Inferior parietal cortex (tissue), 1 donor: Measurements from ENCODE around the gene ARMC5.
A peak's percentile ranks its signal among the peaks of the same experiment; 100 is the strongest.
"Not testable (repeated sequence)": the region's sequence is repeated elsewhere in the genome, so short reads cannot be mapped to it uniquely, and the experiment has no call there.

ENCODE experiments used
- DNase-seq: peaks from one replicate; pipeline ENCODE4 v3.0.0-alpha.2; 2016; ENCODE audit errors: extremely low spot score

Gene ARMC5, protein sequence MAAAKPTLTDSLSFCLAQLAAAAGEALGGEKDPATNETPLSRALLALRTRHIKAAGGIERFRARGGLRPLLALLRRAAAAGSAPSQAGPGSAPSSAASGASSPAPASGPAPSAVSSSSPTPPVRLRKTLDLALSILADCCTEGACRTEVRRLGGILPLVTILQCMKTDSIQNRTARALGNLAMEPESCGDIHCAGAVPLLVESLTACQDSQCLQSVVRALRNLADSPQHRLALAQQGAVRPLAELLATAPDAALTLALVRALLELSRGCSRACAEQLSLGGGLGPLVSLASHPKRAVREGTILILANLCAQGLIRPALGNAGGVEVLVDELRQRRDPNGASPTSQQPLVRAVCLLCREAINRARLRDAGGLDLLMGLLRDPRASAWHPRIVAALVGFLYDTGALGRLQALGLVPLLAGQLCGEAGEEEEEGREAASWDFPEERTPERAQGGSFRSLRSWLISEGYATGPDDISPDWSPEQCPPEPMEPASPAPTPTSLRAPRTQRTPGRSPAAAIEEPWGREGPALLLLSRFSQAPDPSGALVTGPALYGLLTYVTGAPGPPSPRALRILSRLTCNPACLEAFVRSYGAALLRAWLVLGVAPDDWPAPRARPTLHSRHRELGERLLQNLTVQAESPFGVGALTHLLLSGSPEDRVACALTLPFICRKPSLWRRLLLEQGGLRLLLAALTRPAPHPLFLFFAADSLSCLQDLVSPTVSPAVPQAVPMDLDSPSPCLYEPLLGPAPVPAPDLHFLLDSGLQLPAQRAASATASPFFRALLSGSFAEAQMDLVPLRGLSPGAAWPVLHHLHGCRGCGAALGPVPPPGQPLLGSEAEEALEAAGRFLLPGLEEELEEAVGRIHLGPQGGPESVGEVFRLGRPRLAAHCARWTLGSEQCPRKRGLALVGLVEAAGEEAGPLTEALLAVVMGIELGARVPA

DNA sequence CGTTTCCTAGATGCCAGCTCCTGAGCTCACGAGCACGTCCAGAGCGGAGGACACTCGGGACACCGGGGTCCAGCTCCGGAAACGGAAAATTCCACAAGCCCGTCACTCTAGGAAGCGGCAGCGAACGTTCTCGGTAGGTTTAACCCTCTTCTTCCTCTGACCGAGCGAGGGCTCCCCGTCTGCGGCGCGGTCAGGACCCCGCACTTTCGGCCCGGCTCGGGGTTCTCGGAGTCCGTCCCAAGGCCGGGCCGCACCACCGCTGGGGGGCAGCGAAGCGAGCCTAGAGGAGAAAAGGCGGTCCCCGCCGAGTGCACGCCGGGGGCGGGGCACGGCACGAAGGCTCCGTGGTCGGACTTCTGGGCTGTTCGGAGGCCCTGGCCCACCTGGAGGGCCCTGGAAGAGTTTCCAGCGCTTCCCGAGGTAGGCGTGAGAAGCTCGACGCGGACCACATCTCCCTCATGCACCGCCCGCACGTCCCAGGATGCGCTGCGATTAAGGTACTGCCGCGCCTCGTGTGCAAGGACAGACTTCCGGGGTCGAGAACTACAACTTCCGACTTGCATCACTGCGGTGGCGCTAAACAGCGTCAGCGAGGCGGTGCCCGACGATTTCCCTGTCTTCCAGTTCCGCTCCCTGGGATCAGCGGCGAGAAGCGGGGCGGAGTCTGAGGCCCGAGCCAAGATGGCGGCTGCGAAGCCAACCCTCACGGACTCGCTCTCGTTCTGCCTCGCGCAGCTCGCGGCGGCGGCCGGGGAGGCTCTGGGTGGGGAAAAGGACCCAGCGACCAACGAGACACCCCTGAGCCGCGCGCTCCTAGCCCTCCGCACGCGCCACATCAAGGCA lies at the start of gene ARMC5:
Gene ARMC5, plus strand, starts transcription at position 658 of the 843 bp plus-strand sequence. Its CDS starts 24 bp downstream, at position 682.
- DNase-seq = peak; percentile 98

DNA sequence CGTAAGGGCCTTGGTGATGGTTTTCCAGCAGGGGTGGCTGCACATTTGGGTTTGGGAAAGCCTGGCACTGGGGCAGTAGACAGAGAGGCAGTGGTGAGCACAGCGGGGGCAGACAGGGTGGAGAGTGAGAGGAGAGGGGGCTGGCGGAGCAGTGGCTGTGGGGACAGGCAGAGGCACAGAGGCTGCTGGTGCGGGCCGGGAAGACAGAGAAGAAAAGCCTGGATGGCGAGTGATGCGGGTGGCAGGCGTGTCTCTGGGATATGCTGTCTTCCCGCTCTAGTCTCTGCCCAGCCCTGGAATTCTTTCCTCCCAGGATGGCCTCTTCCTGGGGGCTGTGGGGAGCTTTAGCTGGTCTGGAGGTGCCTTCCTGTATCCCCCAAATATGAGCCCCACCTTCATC lies 49.2 kb upstream of the ARMC5 start:
- DNase-seq = no peak

DNA sequence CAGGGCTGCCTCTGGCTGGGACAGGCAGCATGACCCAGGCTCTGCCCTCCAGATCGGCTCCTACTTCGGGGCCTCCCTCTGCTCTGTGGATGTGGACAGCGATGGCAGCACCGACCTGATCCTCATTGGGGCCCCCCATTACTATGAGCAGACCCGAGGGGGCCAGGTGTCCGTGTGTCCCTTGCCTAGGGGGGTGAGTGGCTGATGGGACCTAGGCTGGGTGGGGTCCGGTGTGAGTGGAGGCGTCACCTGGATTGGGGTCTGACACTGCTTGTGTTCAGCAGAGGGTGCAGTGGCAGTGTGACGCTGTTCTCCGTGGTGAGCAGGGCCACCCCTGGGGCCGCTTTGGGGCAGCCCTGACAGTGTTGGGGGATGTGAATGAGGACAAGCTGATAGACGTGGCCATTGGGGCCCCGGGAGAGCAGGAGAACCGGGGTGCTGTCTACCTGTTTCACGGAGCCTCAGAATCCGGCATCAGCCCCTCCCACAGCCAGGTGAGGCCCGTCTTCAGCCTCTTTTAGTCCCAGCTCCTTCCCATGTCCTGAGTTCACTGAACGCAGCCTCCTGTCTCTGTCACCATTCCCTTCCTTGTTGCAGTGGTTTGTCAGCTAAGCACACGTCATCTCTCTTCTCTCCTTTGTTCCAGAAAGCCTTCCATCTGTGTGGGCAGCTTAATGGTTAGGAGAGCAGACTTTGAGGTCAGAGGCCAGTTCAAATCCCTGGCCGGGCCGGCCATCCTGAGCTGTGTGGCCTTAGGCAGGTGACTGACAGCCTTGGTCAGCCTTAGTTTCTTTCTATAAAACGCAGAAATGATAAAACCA lies 48.1 kb upstream of the ARMC5 start:
- no peak for DNase-seq

DNA sequence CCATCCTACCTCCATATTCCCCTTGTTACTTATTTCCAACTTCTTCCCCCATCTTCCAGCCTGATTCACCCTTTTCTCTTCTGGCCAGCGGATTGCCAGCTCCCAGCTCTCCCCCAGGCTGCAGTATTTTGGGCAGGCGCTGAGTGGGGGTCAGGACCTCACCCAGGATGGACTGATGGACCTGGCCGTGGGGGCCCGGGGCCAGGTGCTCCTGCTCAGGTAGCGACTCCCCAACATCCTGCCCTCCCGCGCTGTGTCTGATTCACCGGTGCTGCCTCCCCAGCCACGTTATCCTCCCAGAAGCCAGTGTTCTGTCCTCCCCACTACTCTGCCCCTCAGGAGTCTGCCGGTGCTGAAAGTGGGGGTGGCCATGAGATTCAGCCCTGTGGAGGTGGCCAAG lies 46.6 kb upstream of the ARMC5 start:
- DNase-seq = no peak

DNA sequence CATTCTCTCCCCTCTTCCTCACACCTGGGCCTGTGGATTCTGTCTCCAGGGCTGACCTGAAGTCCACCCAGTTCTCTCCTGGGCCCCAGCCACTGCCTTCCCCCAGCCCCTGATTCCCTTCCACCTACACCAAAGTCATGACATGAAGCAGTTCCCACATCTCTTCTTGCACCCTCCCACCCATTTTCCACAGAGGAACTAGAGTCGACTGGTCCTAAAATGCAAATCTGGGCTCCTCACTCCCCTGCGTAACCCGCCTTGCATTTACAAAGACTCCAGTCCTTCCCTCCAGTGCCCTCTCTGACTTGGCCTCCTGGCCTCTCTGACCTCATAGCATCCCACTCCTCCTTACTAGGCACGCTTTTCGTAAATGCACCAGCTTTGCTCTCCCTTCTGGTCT lies 45.9 kb upstream of the ARMC5 start:
- DNase-seq = no peak

DNA sequence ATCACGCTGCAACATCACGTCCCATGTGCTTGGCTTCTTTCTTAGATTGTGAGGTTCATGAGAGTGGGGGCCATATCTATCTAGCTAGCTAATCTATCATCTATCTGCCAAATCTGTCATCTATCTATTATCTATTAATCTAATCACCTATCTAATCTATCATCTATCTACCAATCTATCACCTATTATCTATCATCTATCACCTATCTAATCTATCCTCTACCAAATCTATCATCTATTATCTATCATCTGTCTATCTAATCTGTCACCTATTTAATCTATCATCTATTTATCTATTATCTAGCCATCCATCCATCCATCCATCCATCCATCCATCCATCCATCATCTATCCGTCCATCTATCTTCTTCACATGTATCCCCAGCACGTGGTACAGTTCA lies 45.4 kb upstream of the ARMC5 start:
- no peak for DNase-seq

DNA sequence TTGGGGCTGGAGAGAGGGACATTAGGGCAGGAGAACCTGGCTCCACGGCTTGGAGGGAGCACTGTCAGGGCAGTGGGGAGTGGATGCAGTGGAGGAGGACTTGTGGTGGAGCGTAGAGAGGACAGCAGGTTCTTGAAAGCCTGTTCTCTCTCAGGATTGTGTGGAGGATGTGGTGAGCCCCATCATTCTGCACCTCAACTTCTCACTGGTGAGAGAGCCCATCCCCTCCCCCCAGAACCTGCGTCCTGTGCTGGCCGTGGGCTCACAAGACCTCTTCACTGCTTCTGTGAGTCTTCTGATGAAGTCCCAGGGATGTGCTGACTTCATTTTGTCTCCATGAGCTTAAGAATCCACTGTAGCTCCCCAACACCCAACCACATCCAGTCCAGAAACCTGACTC lies 44.6 kb upstream of the ARMC5 start:
- DNase-seq = no peak

DNA sequence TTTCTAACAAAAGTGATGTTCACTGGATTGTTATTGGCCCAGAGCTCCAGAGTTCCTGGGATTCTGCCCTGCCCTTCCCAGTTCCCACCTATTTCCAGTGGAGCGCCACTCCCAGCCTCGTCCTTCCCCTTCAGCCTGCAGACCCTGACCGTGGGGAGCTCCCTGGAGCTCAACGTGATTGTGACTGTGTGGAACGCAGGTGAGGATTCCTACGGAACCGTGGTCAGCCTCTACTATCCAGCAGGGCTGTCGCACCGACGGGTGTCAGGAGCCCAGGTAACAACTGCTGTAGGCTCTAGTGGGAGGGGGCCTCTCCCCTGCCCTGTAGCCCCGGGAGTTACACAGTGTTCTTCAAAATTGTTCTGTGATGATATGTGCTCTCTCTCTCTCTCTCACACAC lies 42.9 kb upstream of the ARMC5 start:
- DNase-seq = no peak

DNA sequence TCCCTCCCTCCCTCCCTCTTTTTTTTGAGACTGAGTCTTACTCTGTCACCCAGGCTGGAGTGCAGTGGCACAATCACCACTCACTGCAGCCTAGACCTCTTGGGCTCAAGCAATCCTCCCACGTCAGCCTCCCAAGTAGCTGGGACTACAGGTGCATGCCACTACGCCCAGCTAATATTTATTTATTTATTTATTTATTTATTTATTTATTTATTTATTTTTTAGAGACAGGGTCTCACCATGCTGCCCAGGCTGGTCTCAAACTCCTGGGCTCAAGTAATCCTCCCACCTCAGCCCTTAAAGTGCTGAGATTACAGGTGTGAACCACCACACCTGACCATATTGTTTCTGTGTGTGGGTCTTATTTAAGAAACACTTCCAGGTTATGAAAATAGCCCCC lies 42.3 kb upstream of the ARMC5 start:
- not testable (repeated sequence) for DNase-seq

DNA sequence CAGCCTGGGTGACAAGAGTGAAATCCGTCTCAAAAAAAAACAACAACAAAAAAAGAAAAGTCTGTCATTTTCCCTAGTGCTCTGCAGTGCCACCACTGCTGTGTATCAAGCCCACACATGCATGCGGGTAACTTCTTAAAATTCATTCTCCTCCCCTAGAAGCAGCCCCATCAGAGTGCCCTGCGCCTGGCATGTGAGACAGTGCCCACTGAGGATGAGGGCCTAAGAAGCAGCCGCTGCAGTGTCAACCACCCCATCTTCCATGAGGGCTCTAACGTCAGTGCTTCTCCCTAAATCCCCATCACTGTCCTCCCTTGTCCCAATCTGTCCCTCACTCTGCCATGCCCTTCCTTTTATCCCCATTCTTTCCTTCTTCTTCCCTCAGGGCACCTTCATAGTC lies 41.4 kb upstream of the ARMC5 start:
- no peak for DNase-seq

DNA sequence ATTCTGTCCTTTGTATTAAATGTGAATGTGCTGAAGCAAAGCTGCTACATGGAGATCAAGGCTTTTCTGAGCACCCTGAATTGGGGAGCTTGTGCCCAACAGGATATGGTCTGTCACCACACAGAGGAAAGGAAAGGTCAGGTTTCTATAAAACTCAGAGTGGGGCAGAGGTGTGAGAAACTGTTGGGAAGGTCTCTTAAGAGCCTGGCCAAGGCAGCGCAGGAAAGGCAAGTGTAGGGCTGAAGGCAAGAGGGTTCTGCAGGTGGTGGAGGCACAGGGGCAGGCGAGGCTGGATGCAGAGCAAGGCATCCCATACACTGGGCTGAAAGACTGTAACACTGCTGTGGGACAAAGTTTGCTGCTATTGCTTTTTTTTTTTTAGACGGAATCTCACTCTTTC lies 39.3 kb upstream of the ARMC5 start:
- DNase-seq = no peak

DNA sequence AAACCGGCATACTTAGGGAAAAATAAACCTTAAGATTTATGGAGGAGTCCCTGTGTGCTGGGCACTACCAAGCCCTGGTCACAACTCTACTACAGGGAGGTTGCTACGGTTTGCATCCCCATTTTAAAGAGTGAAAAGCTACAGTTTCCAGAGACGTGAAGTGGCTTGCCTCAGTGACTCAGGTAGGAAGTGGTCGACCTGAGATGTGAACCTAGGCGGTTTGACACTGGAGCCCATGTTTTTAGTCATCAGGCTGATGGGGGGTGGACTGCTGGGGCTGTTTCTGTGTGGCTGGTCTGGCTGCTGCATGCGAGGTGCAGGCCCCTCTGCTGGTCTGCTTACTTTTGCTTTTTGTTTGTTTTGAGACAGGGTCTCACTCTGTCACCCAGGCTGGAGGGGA lies 37.7 kb upstream of the ARMC5 start:
- no peak for DNase-seq

DNA sequence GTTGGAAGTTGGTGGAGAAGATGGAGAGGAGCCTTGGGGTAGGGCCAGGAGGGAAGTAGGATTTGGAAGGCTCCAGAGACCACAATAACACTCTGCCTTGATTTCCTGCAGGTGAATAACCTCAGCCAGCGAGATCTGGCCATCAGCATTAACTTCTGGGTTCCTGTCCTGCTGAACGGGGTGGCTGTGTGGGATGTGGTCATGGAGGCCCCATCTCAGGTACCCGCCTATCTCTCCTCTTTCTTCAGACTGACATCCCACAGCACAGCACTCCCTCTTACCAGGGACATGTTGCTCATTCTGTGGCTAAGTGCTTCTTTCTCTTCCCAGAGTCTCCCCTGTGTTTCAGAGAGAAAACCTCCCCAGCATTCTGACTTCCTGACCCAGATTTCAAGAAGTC lies 36.1 kb upstream of the ARMC5 start:
- DNase-seq = no peak

DNA sequence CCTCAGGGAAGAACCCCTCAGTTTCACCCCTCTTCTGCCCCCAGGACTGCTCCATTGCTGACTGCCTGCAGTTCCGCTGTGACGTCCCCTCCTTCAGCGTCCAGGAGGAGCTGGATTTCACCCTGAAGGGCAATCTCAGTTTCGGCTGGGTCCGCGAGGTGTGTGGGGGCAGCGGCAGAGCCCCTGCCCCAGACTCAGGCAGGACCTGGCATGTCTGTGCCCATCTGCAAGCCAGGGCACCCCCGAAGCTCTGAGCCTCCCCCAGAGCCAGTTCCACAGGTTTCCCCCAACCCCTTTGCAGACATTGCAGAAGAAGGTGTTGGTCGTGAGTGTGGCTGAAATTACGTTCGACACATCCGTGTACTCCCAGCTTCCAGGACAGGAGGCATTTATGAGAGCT lies 35.5 kb upstream of the ARMC5 start:
- no peak for DNase-seq

DNA sequence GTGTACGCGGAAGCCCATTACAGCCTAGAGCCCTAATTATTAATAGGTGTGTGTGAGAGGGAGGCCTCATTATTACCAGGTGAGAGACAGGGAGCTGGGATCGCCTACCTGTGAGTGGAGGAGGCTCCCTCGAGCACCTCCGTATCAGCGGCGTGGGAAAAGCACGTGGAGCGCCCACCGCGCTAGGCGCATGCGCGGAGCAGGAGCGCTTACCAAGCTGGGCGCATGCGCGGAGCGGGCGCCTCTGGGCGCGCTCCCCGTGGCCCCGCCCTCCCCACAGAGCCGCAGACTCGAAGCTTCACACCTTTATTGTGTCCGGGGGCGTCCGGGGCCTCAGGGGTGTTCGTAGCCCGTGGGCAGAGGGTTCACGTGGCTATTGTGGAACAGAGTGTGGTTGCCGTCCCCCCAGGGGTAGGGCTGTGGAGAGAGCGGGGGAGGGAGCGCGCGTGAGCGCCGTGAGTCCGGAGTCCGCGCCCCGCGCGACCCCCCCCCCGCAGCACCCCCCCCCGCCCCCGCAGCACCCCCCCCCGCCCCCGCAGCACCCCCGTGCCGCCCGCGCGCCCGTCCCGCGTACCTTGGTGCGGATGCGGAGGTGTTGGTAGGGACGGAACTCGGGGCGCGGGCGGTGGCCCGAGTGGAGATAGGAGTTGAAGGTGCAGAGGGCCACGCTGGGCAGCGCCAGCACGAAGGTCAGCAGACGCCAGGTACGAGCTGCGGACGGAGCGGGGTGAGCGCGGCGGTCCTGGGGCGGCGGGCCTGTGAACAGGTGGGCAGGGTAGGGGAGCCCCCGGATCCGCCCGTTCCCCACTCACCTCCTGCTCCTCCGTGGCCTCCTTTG lies 31.6 kb upstream of the ARMC5 start:
- DNase-seq = peak; percentile 63

DNA sequence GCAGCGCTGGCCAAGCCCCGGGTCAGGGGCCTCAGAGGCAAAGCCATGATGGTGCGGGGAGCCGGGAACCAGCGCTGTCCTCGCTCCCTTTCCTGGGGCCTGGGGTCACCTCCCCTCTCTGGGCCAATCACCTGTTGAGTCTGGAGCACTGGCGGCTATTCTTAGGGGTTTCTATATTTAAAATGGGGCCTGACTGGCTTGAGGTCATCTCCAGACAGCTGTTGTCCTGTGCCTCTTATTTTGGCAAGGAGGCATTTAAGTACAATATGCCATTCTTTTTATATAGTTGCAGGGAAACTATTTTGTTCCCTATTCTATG lies 31.1 kb upstream of the ARMC5 start, which contains the start of gene COX6A2:
Gene COX6A2, minus strand, starts transcription at position 82 of the 319 bp plus-strand sequence. Its CDS starts 35 bp downstream, at position 47.
- DNase-seq = no peak

DNA sequence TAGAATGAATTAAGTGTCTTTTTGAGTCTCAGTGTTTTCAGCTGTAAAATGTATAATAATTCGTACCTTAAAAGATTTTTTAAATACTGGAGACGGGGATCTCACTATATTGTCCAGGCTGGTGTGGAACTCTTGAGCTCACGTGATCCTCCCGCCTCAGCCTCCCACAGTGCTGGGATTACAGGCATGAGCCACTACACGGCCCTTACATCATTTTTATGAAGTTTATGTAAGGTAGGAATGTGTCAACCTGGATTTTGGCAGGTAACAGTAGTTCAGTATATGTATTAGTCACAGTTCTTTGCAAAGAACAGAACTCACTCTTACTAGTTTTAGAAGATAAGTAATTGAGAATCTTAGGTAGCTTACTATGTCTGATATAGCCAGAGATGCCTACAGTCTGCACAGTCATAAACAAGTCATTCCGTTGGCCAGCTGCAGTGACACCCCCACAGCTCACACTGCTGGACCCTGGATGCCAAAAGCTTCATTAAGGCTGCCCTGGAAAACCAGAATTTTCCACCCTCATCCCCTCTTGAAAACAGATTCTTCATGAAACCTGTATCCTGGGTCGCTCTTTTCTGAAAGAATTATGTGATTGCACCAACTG lies 30.6 kb upstream of the ARMC5 start:
- no peak for DNase-seq

DNA sequence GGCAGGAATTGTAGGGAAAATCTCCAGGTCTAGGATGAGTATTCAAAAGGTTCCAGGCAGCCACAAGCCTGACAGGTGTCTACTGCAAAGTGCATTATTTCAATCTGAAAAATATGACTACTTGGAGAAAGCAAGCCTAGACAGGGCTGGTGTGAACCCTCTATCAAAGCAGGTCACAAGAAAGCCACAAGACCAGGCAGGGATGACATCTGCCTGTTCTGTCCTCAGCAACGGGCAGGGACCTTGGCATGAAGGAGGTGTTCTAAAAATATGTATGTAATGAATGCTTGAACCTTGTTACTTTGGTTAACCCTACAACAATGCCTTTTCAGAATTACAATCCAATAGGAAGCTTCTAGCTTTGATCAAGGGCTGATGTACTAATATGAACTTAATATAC lies 30.0 kb upstream of the ARMC5 start:
- DNase-seq = no peak

DNA sequence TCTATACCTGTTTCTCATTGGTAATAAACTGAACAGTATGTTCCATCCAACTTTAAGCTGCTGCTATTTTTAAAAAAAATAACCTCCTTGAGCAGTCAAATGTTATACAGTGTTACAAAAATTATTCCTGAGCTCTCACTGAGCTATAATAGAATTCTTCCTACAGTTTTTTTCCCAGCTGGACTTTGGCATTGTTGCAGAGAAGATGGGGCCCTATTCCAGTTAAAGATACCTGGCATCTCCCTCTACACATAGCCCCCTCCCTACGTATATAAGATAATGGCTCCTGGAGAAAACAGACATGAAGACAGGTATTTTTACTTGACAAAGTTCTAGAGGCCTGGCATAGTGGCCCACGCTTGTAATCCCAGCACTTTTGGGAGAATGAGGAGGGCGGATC lies 29.5 kb upstream of the ARMC5 start:
- no peak for DNase-seq
